Fibroblast of skin of left quadriceps (primary cell): ENCODE results near the gene PNMA1.

Source experiments
- DNase-seq, 2 experiments: peaks; one replicate each; pipeline ENCODE4 v3.0.0-alpha.2; 2013; ENCODE audit warnings: low read depth in 2 of 2

Gene PNMA1

DNA sequence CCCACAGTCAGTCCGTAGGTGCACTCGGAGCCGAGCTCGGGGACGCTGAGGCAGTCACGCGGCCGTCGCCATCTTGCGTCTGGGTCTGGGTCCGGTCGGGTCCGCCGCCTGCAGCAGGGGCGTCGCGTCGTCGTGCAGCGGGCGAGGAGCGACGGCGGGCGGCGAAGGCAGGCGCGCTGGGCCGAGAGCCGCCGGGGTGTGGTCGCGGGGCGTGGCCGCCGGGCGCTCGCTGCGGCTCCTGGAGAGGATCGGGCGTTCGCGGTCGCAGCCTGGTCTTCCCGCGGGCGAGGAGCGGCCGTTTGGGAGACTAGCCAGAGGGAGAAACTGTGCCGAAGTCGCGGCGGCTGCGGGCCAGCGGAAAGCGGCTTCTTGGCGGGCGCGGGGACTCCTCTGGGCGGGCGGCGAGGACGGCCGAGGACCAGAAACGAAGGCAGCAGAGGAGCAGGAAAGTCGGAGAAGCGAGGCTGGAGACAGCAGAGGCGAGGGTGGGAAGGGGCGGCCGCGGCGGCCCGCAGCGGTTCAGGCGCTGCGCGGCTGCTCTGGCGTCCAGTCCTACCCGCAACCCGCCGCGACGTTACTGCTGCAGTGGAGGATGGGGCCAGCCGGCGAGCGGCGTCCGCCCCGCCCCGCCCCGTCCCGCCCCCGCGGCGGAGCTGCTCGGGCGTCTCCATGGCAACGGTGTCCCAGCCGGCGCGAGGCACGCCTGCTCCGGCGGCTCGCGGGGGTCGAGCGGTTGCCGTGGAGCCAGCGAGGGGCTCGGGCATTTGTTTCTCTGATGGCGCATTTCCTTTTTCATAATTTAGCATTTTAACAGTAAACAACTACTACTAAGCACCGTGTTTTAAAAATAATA lies at the start of gene PNMA1:
TSS of gene PNMA1 (minus strand) at position 582 of the 853 bp plus-strand sequence. CDS start 745 bp downstream, outside the sequence.
- peak; percentile 51 to 58 for DNase-seq

DNA sequence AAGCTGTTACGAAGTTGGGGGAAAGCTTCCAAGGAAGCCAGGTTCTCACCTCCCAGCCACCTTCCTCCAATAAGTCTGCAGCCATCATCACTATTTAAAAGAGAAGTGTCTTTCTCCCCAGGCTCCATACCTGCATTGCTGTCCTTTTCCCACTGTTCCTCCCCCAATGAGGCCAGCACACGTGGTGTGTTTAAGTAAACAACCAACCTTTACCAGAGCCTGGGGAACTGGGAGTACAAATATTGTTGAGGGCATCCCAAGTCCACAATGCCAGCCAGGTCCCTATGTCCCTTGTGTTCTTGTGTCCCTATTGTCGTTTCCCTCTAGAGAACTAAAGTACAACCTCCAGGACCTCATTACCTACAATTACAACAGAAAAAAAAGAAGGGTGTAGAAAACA lies 49.2 kb upstream of the PNMA1 start:
- DNase-seq, result no peak

GRCh38 chr14:73762375-73762822 lies 48.2 kb upstream of the PNMA1 start:
- no peak for DNase-seq

DNA sequence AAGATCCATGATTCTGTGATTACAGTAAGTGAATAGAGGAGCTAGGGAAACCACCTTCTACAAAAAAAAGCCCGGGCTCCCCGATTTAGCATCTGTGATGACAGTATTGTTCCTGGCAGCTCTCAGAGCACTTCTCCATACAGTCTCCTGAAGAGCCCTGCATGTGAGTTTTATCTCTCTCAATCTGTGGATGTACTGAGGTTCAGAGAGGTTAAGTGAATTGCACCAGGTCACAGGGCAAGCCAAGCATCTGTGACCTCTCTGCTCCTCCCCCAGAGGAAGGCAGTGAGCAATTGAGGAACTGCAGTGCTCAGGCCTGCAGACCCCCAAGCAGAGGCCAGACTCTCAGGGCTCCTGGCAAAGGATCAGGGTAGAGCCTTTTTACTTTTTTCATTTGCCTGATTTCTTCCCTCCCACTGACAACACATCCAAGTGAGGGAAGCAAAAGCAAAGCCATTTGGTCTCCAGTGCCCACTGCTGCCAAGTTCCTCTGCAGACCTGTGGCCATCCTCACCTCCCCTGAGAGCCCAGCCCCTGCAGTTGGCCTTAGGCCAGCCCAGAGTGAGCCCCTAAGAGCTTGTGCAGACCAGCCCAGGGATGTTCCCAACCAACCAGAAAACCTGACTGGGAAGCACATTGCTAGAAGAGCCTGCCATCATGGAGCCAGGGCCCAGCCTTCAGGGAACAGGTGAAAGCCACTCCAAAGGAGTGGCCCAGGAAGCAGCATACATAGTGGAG lies 47.6 kb upstream of the PNMA1 start:
- no peak for DNase-seq

DNA sequence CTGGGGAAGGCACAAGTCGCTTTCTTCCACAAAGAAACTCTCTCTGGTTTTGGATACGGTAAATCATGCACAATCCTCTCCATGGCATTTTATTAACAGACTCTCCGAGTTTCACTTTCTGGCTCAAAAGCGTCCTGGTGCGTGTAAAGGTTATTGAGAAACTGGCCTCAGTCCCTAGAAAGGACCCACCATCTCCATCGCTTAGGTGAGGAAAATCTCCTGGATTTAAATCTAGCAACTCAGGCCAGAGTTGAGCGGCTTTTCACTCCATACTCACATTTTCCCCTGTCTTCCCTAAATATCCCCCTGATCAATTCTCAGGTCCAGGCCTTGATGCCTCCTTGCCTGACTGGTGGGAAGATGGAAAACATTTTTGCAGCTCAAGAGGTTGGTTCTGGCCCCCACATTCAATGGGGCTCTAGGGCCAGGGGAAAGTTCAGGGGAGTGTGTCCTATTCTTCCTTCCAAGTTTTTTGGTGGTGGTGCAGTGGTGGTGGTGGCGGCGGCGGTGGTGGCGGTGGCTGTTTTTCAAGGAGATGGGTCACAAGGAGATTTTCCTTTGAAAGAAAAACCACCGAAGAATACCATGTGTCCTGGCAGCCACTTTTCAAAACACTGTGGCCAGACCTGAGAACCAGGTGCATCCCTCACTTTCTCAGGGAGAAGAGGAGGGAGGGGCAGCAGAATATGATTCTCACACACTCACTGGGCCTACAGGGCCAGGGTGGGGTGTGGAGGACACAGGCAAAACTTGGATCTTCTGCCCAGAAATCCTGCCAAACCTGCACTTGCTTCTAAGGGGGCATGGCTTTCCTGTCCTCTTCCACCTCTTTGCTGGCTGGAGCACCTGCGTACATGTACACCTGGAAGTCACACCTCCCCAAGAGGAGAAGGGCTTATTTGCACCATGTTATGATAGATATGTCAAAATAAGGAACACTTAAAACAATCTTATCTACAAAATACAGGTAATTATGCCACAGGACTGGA lies 46.7 kb upstream of the PNMA1 start:
- DNase-seq, result no peak

- peak; percentile 98 for DNase-seq
These were observed 45.8 kb upstream of the PNMA1 start for GRCh38 chr14:73759714-73760597.

- DNase-seq, result no peak
These were observed 45.1 kb upstream of the PNMA1 start for GRCh38 chr14:73759183-73759713.

DNA sequence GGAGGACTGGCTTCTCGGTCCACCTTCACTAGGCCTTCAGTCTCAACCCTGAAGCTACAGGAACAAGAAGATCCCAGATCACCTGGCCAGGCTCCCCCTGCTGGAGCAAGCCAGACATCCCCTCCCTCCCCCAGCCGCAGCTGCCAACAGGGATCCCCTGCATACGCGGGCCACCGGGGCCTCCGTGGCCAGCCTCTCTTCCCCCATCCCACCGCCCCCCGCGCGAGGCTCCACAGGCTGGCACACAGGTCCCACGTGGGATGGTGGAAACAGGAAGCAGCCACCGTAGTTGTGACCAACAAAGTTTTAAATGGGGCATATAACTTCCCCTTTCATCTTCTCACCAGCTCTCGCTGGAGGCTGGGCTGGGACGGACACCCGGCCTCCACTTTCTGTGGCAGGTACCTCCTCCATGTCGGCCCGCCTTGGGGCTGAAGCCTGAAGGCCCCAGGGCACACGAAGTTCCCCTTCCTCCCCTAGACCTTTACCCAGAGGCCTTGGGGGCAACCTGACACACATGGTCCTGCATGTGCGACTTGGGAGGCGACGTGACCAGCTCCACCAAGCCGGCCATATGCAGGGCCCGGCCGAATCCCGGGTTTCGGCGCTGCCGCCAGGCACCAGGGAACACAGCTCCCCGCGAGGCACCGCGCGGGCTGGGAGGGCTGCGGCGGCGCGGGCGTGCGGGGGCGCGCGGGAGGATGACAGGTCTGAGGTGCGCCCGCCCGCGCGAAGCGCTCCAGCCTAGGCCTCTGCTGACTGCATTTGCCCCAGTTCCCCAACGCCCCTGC lies 44.4 kb upstream of the PNMA1 start:
- DNase-seq, result no peak

GRCh38 chr14:73757876-73758391 lies 43.8 kb upstream of the PNMA1 start:
- DNase-seq, result no peak

DNA sequence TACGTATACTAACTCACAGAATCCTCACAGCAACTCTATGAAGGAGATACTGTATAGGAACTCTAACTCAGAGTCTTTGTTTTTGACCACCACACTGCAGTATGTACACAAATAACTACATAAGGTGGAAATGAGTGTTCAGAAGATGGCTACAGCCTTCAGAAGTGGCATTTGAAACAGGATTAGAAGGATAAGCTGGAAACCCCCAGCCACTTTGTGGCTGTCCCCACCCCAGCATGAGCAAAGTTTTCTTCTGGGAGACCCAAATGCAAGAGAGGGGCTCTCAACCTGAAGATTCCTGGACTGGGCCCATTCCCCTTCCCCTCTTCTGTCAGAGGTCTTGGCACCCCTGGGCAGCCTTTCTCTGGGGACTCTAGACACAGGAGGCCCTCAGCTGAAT lies 43.2 kb upstream of the PNMA1 start:
- no peak for DNase-seq

GRCh38 chr14:73755434-73756014 lies 41.3 kb upstream of the PNMA1 start:
- DNase-seq, result no peak

DNA sequence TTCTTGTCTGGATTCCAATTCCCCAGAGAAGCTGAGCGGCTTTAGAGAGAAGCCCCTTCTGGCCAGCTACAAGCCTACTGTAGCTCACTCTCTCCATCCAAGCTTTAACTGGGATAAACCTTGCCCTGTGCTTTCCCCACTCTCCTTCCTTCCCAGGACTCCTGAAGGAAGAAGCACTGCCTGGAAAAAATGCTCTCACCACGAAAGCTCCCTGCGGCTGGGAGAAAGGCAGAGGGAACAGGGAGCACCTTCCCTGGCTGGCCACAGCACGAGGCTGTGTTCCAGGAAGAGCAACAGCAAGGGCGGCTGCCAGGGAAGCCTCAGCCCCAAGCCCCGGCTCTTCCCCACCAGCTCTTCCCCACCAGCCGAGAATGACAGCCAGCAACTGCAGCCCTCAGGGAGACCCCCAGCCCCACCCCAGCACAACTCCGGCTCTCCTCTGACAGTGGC lies 40.8 kb upstream of the PNMA1 start:
- DNase-seq, result no peak

GRCh38 chr14:73753887-73754795 lies 40.0 kb upstream of the PNMA1 start:
- DNase-seq, result no peak

- DNase-seq, result no peak
These were observed 39.1 kb upstream of the PNMA1 start for GRCh38 chr14:73753124-73753886.

GRCh38 chr14:73752297-73752992 lies 38.3 kb upstream of the PNMA1 start:
- DNase-seq, result no peak

GRCh38 chr14:73751157-73751691 lies 37.0 kb upstream of the PNMA1 start:
- no peak for DNase-seq
